GM21619 (cell line): Measurements from ENCODE around the gene ALDH1A1.

Source experiments
- ATAC-seq: cut with Tn5 transposase; IDR thresholded peaks from one replicate; pipeline ENCODE4 v1.9.1; 2021; ENCODE audit not compliant: unreplicated experiment

ALDH1A1 gene

DNA sequence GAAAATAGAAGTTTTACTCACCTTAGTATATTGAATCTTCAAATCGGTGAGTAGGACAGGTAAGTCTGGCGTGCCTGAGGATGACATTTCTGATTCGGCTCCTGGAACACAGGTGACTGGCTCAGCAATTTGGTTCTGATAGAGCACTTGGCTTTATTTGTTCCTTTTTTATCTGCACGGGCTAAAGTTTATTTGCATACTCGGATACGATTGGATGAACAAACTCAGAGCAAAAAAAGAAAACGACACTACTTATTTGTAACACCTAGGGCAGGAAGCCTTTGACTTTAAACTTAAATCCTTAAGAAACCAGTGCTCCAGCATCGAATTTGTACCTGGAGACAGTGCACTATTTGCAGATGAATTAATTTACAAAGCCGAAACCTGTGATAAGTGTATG lies at the start of gene ALDH1A1:
ALDH1A1 (minus strand) TSS at position 140 of the 400 bp plus-strand sequence; CDS start at position 87, 53 bp downstream.
- ATAC-seq, result no peak

DNA sequence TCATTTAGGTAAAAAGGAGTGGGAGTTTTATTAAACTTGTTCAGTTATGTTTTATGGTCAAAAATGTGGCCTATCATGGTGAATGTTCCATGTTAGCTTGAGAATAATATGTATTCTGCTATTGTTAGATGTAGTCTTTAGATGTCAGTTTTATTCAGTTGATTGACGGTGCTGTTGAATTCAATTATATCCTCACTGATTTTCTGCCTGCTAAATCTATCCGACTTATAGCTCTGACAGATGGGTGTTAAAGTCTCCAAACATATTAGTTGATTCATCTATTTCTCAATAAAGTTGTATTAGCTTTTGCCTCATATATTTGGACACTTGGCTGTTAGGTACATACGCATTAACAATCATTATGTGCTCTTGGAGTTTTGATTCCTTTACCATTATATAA lies 49.0 kb upstream of the ALDH1A1 start:
- no peak for ATAC-seq

DNA sequence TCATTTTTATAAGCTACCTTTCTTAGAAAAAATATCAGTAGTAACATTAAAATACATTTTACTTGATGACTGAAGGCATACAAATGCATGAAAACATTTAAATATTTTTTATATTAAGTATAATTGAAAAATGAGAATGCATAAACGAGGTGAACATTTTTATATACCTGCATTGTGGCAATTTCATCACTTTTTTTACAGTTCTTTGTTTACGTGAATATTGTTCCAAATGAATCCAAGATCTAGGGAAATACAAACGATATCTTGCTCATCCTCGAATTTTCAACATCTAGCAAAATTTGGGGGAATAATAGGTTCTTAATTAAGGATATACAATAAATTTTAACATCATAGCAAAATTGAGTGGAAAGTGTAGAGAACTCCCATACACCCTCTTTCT lies 45.5 kb upstream of the ALDH1A1 start:
- ATAC-seq, result no peak

DNA sequence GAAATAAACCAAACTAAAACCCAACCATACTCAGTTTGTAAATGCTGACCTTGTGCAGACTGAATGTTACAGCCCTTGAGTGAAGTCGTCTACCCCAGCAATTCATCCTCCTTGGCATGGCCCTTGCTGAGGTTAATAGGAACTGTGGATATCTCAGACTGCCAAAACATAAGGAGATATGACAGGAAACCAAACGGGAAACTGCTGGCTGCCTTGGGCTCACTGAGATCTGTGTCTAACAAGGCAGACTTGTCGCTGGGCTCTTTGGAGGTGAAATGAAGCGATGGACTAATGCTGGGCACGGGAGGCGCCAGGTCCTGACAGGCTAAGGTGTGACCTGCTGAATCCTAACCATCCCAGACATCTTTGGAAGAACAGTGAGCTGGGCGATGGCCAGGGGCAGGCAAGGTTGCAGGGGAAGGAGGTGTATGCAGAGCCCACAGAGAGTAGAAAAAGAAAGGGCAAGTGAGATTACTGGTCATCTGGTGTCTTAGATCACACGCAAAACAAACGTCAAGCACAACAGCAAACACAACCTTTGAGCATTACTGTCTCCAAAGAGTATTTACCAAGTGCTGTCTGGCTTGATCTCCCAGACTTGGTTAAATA lies 44.6 kb upstream of the ALDH1A1 start:
- ATAC-seq, result no peak

DNA sequence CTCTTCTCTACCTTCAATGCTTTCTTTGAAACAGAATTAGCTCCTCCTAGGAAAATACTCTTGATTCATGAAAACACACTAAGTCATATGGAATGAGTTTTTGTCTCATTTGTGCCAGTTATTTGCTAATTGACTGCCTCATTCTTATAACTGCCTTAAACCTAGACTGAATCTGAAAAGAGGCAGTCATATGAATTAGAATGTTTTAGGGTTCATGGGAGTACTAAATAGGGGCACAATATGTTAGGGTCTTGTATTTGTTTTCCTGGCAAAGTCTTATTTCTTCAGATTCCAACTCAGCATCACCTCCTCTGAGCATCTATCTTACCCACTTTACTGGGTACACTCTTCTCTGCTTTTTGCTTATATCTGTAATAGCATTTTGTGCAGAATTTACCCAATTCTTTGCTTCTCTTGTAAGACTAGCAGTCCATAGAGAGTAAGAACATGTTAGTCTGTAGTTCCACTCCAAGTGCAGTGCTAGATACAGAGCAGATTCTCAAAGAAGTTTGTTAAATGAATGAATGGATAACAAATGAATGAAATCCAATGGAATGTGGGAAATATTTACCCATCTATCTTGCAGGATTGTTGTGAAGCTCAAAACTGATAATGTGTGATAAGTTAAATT lies 43.9 kb upstream of the ALDH1A1 start:
- ATAC-seq, result no peak

DNA sequence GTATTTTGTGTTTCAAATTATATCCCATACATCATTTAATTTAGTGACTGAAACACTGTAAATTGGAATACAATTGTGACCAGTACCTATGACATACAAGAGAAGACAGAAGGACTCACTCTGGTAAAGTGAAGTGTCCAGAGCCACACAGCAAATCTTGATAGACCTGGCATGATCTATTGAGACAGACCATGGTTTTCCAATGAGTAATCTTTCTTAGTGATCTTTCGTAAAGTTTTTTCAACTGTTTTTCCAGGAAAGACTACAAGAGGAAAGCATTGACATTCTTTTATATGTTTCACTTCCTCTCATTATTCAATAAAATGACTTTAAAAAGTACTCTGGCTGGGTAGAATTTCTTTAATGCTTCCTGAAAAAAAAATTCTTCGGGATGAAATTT lies 43.3 kb upstream of the ALDH1A1 start:
- ATAC-seq, result no peak

DNA sequence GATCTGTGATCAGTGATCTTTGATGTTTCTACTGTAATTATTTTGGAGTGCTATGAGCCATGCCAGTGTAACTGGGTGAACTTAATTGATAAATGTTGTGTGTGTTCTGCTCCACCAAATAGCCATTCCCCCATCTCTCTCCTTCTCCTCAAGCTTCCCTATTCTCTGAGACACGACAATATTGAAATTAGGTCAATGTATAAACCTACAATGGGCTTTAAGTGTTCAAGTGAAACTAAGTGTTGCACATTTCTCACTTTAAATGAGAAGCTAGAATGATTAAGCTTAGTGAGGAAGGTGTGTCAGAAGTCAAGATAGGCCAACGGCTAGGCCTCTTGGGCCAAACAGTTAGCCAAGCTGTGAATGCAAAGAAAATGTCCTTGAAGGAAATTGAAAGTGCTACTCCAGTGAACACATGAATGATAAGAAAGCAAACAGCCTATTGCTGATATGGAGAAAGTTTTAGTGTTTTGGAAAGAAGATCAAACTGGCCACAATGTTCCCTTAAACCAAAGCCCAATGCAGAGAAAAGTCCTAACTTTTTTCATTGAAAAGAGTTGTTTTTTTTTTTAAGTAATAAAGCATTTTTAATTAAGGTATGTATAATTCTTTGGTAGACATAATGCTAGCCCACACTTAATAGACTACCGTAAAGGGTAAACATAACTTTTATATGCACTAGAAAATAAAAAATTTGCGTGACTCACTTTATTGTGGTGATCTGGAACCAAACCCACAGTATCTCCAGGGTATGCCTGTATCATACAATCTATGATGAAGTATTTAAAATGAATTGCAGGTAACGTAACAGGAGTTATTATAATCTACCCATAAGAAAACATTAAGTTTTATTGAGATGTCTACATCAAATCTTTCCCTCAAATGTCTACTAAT lies 42.5 kb upstream of the ALDH1A1 start:
- ATAC-seq, result no peak

DNA sequence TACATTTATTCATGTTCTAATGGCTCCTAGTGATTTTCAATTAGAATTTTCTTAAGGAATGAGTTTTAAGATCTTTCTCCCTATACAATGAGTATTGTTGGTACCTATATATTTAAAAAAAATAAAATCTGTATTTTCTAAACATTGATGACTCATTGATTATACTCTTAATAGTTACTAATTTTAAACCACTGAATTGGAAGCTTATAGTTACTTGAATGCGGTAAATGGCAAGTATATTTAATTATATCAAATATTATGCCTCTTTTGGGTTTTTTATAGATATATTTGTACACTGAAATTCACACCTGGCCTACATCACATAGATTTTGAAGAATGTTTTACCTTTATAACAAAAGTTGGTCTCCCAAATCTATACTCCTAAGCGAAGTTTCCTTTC lies 38.9 kb upstream of the ALDH1A1 start:
- no peak for ATAC-seq

DNA sequence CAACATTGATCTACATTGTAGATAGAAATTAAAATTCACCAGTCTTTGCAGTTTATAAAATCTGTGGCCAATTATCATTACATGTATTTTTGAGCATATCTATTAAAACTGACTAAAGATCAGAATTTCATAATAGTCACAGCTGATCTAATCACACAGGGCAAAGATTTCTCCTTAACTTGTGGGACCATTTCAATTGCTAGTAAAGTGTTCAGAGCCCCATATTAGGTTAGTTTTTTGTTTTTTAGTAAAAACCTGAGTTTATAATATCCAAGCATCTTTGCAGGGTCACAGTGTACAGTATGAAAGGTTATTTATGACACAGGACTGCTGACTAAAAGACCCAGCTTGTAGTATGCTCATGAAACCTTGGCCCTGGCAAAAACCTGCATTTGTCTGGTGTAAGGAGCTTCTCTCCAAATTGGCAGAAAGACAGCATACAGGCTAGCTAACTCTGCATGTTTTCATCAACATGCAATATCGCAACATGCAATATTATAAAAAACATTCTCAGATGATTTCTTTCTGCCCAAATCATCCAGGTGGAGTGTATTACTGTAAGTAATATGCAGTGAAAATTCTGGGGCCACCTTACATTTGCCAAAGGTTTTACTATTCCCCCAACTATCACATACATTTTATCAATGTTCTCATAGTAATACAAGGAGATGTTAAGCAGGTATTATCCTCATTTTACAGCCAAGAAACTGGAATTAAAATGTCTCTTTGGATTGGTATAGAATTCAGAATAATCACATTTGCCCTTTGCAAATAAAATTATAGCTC lies 37.7 kb upstream of the ALDH1A1 start:
- ATAC-seq, result no peak

DNA sequence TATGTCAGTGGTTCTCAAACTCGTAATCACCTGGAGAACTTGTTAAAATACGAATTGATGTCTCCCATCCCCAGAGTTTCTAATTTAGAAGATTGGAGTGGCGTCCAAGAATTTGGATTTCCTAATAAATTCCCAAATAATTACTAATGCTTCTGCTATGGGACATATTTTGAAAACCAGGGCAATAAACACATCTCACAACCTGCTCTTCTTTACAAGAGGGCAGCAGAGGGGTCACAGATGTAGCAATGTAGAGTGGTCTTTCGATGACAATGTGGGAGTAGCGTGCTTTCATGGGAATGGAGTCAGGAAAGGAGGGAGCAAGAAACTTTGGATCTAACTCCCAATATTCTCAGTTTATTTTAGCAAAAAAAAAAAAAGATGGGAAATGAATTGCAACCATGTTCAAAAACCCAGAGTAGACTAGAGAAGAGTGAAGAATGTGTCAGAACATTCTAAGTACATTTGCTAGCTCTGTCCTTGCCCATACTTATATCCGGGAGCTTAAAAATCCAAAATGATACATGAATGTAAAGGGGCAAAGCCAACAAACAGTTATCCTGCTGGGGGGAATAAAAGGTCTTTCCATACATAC lies 33.8 kb upstream of the ALDH1A1 start:
- ATAC-seq, result no peak

DNA sequence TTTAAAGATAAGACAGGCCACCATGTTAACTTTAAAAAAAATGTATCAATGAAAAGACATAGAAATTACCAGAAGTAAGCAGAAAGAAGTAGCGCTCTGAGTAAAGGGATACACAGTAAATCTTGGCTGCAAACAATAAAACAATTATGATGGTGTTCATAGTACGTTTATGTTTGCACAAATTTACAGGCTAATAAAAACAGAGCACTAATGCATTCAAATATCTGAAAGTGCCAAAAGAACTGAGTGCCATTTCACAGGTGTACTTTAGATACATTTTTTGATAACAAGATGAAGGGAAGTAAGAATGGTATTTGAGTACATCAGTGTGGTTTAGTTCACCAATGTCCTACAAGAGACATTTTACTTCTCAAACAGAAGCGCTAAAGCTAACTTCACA lies 32.9 kb upstream of the ALDH1A1 start:
- ATAC-seq, result no peak

DNA sequence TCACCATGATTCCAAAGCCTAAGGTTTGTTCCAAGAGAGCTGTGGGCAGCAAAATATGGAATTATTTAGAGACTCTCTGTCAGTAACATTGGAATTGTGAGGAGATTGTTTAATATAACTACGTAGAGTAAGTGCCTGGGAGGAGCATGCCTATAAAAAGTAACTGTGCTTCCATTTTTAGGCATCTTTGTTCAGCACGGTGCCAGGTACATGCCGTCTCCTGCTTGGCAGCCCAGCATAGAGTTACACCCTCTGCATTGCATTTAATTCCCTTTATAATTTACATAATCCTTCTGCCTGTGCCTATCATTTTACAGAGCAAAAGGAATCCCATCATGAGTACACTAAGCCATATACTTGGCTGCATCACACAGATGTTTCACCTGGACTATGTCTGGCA lies 32.1 kb upstream of the ALDH1A1 start:
- ATAC-seq, result no peak

DNA sequence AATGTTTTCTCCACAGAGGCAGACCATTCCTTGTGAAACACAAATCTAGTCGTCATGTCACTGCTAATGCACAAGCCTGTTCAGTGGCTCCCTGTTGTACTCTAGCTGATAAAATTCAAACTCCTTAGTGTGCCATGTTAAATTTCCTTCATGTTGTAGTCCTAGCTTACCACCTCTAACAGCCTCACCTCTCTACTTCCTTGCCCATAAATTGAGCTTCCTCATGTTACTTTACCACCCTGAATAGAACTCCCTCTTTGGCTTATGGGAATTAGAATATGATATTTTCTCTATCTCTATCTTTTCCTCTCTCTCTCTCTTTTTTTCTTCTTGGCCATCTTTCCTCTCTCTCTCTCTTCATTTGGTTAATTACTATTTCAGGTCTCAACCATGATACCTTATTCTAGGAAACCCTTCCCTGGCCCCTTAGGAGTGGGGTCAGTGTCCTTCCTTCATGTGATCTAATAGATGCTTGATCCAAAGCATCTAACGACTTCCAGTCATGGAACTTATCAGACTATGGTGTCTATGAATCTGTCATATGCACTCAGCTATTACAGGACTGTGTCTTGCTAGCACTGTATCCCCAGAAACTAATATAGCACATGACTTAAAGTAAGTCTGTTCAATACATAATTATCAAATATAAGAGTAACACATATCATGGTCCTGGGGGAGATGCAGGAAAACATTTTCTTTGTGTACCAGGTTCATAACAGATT lies 31.5 kb upstream of the ALDH1A1 start:
- ATAC-seq, result no peak

DNA sequence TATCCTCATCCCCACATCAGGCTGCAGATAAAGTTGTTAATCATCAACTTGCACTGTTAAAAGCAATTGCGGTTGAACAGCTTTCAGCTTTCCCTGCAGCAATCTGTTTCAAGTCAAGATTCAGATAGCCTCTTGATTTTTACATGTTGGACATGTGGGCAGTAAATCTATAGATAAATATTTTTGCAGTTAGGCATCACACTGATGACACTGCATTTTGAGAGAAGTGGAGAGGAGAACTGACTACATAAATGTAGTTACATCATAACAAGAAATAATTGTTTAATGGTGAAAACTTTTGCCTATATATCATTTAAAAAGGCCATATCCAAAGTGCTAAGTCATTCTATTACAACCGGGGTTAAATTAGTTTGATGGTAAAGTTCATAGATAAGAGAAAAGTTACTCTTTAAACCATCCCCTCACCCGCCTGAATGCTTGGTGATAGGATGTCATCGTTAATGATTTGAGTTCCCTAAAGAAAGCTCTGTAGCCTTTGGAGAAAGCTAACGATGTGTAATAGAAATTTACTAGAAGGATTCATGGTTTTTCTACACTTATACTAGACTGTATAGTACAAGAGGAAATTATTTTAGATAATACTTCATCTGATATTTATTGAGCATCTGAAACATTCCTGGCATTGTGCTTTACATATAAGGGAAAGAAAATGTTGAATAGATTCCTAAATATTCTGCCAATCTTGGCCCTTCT lies 30.8 kb upstream of the ALDH1A1 start:
- ATAC-seq, result no peak

DNA sequence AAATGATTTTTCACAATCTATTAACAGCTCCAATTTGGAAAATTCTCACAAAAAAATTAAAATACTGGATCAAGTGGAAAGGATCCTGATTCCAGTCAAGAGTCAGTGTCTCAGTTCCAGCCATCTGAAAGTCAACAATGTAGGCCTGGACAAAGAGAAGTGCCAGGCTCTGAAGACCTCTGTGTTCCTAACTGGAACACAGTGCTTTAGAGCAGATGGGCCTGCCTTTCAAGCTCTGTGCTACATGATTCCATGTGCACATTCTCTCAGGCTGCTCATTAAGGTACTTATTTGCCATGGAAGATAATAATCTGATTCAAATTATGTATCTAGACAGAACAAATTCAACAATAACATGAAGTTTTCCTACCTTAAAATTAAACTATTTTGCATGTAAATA lies 30.2 kb upstream of the ALDH1A1 start:
- ATAC-seq, result no peak

DNA sequence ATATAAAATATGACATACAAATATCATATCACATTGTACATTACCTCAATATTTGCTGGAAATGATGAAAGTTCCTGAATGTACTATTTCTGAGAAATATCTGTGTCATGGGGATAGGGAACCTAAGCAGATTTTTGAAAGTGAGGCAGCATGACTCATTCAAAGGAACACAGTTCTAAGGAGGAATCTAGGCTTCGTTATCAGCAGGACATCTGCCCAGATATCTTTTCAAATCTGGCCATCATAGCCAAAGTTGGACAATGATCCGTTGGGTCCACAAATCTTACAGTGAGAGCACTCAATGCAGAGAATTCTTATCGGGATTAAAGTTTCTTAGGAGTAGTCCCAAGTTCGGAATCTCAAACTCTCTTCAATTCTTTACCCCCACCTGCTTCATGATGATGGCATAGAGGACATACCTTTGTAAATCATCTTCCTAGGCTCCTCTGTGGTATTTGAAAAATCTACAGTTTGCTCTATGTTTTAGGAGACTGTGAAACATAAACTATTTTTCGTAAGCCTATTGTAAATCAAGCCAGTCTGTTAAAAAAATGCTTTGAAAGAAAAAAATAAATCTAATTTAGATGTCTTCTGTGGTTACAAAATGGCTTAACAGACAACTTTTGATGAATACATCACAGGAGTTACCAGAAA lies 29.4 kb upstream of the ALDH1A1 start:
- no peak for ATAC-seq

DNA sequence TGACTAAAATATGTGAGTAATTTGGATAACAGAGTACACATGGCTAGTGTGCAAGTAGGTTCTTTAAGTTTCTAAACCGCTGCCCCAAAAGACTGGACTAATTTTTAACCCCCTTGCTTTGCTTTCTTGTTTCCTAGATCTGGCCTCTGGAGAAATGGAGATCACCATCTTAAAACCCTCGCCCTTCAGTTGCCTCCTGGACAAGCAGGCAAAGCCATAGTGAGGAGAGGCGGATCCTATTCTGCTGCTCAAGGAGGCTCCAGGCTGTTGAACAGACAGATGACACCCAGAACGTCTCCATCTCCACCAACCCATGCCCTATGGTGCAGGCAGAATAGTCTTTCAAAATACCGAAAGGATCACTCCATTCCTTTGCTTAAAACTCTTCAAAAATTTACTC lies 28.6 kb upstream of the ALDH1A1 start:
- ATAC-seq, result no peak

DNA sequence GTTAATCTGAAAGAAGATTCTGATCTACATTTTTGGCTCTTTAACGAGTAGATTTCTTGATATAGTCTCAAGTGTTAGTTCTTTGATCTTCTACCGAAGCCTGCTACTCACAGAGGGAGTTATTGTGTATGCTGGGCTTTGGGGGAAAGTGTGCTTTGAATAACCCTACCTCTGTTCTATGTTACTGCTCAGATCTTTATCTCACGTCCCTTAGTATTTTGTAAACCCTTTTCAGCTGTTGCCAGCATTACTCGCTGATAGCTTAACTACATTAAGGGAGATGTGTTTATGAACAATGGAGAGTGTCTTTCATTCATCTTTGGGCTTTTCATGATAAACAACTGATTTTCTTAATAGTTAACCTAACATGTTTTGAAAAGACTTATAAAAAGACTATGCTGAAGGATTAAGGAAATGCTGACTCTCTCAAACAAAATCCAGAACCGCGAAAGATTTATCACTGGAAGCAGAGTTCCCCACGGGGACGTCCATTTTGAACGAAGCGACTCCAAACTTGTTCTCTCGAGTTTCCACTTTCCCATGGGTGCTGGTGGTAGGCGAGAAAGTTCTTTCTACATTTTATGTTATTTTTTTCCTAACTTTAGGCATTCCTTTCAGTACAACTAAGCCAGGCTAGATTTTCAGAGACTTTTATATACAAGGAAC lies 27.9 kb upstream of the ALDH1A1 start:
- no peak for ATAC-seq

DNA sequence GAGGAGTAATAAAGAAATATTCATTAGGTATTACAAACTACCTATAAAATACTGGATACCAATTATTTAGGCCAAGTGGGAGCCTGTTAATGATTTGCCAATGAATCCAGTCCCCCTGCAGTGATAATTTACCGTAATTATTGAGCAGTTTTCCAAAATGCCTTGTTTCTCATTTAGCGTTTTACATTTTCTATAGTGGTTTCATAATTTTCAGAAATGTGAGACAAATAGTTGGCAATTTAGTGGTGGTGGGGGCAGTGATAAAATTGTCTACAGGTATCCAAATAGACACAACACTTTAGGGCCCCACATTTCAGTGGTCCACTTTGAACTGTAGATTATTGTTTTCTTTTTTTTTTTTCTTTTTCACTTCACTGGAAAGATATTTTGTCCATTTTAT lies 27.3 kb upstream of the ALDH1A1 start:
- no peak for ATAC-seq
